GM12878 (cell line): ENCODE data around the gene C1QB.

Experiments used
- ASH2L ChIP-seq: fragments of 300-600, 200-600 bp; sonication (generic); IDR thresholded peaks from 2 replicates; pipeline ENCODE4 v1.6.1; 2017; ENCODE audit warnings: low read depth, mild to moderate bottlenecking, borderline replicate concordance
- ETV6 ChIP-seq, 2 experiments: fragments of 450-650 bp in 1 of 2; IDR thresholded peaks in 1 of 2; conservative IDR thresholded peaks in 1 of 2; 2 replicates each; pipeline ENCODE4 v1.6.1; 2014; ENCODE audit warnings: antibody characterized with exemption in 1 of 2, borderline replicate concordance in 1 of 2, low read depth in 1 of 2, mild to moderate bottlenecking in 1 of 2, moderate library complexity in 1 of 2
- PBX3 ChIP-seq: IDR thresholded peaks from 2 replicates; pipeline ENCODE4 v1.6.1; 2011; ENCODE audit warnings: mild to moderate bottlenecking, low read depth, low read length, moderate library complexity; ENCODE audit not compliant: insufficient replicate concordance

GRCh38 chr1:22607154-22607553, 45.9 kb upstream of the C1QB start:
- TF ChIP-seq ASH2L (no peak), ETV6 (conservative IDR thresholded peaks at IDR 0.05 in 1 of 2, IDR thresholded peaks at IDR 0.05 in 1 of 2; ENCODE audit: borderline replicate concordance in 1 of 2, low read depth in 1 of 2) (no peak), PBX3 (no peak)
